HT1080 (cell line): Measurements from ENCODE around the gene C17orf50. TPM values are rescaled to one million over a fixed set of nuclear protein-coding genes. Genes with fewer than 3 reads are reported as not detected.

ENCODE experiments used
- DNase-seq: peaks from one replicate; pipeline ENCODE4 v3.0.0-alpha.2; 2015; ENCODE audit warnings: low read depth
- total RNA-seq: library from RNA; depleted of rRNA; stranded (reverse); fragments of >200 nt; shearing (Covaris generic); gene quantifications from 2 replicates; pipeline ENCODE4 v1.2.3, GENCODE V29; 2014

Gene C17orf50
- total RNA-seq, 1 experiment from 2014 or later, result not detected

DNA sequence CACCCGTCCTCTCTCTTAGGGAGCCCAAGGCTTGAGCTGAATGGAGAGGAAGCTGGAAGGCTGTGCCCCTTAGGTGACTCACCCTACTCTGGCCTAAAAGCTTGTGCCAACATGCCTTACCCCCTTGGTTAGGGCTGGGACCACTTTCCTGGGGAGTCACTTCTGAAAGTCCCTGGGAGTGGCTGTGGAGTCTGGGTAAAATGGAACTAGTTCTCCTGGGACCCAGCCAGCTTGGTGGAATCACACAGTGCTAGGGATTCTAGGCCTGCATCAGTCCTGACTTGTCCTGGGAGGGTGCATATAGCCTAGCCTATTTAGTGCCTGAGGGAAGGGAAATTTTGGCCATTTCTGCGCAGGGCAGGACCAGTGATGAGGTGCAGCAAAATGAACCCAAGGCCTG lies 24.2 kb downstream of the C17orf50 start:
- no peak for DNase-seq

DNA sequence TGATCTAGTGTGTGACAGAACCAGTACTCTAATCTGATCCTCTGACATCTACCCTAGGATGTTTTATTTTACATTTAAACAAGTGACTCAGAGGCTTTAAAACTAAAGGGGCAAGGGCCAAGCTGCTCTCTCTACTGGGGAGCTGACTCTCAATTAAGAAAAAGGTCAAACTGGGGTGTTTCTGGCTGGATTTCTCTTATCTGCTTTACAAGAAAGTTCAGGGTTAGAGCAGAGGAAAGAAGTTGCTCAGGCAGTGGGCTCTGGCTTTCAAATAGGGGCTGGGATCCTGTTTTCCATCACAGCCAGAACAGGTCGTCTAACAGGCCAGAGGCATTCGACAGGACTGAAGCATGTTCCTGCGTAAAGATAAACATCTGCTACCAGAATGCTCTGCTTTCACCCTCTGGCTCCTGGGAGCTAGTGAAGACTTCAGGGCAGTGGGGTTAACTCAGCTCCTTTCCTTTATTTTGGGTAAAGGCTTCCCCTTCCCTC lies 26.3 kb downstream of the C17orf50 start:
- no peak for DNase-seq

DNA sequence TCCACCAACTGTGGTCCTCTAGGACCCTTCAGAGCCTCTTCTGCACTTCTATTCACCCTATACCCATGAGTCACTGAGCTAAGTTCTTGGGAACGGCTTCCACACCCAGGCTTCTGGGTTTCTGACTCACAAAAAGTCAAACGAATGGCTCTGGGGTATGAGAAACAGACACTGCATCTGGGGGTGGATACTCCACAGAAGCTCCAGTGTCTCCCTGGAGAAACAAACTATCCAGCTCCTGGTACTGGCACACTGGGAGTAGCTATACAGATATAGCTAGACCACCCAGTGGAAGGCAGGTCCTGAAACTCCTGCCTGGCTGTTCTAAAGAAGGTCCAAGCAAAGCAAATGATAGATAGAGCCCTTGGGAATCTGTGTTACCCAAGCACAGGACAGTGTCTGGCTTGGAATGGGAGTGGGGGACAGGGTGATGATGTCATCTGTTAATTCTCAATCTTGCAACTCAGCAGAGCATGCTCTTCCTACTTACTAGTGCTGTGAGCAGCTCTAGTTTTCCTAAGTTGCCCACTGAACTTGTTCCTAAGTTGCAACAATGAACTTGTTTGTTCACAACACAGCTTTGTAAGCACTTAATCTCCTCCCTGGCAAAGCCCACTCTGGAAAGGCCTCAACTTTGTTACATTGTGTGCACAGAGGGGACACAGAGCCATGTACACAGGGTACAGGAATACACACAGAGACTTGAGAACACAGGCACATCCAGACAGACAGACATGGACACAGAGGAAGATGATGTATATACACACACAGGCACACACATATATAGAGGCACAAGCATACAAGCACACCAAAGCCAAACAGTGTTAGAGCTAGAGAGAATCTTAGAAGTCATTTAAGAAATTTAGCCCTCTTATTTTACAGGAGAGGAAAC lies 28.0 kb downstream of the C17orf50 start:
- DNase-seq, result peak; percentile 90

DNA sequence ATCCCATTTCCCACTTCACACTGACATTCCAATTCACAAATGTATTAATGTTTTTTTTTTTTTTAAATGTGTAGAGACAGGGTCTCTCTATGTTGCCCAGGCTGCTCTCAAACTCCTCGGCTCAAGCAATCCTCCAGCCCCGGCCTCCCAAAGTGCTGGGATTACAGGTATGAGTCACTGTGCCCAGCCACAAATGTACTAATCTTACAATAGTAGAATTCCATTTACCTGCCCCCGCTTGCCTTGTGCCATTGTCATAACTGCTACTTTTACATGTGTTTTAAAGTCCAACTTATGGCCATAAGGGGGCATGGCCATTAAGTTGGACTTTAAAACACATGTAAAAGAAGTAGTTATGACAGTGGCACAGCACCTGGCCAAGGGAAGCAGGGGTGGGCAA lies 30.2 kb downstream of the C17orf50 start:
- DNase-seq, result peak; percentile 50

DNA sequence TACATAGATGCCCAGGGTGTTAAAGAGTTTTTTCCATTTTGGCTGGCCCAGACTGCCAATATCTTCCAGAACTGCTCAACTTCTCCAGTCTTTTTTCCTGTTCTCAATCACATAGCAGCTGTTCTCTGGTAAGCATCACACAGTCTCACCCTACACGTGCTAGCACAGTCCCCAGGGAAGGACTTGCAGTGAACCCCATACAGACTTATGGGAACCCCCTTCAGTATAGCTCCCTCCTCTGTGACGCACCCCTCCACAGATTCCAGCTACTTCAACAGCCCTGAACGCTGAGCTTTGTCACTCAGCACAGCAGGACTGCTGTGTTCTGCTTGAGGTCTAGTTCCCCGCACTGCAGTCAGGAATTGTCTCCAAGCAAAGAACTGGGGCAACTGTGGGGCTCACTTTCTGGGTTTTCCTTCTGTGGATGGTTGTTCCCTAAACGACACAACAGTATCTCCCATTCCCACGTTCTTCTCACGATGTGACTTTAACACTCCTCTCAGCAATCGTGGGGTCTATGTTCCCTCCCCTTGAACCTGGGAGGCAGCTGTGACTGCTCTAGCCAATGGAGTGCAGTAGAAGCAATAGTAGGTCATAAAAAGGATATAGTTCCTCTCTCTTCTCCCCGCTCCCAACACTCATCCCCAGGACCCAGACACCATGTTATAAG lies 31.1 kb downstream of the C17orf50 start:
- DNase-seq, result no peak

DNA sequence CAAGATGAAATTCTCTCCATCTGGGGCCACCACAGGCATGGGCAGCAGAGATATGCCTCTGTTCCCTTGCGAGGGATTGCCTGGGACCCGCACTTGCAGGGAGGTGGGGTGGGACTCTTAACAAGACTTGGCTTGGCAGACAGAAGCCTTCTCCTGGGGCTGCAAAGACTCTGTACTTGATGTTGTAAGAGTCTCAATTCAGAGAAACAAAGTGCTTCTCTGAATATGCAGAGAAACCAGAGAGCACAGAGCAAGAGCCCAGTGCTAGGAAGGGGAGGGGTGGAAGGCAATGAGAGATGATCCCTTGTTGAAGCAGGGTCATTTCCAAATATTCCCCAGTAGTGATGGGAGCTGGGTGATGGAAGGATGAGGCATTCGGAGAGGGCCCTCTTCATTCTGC lies 32.6 kb downstream of the C17orf50 start:
- no peak for DNase-seq

DNA sequence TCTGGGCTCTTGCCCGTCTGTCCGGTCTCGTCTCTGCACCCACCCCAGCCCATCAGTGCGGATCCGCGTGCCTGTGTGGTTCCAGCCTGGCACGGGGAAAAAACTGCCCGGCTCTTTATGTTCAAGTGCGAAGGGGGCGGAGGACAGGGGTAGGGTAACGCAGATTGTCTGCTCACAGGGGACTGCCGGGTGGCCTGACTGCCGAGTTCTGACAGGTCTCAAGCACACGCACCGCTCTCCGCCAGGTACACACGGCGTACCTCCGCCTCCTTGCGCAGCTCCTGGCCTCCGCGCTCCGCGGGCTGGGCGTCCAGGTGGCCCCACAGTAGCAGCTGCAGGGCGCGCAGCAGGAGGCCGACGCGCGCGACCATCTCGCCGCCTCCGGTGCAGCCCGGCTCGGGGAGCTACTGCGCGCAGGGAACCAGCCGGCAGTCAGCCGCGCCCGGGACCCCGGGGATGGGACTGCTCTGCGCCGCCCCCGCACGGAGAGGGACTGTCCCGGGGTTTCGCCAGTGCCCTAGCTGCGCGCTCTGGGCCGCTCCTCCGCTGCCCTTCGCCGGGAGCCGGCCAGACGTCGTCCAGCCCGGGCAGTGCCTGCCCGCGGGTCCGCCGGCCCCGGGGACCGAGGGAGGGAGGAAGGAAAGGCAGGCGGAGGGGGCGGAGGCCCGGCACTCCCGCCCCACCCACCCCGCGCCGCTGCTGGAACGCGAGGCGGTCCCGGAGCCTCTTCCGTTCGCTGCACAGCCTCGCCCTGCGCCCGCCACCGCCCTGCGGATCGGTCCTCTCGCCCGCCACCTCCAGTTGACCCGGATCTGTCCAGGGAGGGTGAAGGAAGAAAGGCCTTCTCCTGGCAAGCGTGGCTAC lies 34.6 kb downstream of the C17orf50 start, which contains the start of gene MMP28:
TSS of gene MMP28 (minus strand) at position 635 of the 864 bp plus-strand sequence. CDS start at position 371, 264 bp downstream.
- DNase-seq, result no peak

DNA sequence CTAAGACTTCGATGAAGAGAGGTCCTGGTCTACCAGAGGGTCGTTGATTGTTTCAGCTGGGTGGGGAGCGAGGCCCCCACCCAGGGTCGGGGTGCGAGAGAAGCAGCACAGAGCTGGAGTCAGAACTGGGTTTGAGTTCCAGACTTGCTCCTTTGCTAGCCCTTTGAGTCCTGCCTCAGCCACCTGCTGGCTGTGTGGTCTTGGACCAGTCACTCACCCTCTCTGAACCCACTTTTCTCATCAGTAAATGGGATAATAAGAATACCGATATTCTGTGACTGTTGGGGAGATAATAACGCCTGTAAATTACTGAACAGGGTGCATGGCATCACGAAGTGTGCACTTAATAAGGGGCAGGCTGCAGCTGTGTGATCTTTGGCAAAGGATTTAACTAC lies 35.2 kb downstream of the C17orf50 start:
- no peak for DNase-seq

DNA sequence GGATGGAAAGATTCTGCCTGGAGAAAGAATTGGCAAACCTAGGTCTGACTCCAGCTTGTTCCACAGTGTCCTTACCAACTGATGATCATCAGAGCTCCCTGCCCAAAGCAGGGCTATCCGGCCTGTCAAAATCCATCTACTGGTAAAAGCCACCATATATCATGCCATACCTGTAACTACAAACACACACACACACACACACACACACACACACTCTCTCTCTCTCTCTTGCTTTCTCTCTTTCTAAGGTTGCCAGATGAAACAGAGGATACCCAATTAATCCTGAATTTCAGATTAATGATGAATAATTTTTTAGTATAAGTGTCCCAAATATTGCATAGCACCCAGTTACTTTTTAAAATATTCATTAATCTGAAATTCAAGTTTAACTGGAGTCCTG lies 36.3 kb downstream of the C17orf50 start:
- no peak for DNase-seq

DNA sequence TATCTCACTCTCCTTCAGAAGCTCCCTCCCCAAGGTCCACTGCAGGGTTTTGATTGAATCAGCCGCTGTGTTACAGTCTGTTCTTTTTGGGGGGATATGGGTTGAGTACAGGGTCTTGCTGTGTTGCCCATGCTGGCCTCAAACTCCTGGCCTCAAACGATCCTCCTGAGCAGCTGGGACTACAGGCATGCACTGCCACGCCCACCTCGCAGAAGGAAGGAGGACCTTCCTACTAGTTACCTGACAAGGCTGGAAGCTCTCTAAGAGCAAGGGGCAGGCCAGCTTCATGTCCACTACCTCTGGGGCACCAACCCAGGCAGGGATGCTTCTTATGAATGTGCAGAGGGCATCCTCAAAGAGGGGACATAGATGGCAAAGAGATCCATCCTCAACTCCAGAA lies 36.7 kb downstream of the C17orf50 start:
- DNase-seq, result no peak

DNA sequence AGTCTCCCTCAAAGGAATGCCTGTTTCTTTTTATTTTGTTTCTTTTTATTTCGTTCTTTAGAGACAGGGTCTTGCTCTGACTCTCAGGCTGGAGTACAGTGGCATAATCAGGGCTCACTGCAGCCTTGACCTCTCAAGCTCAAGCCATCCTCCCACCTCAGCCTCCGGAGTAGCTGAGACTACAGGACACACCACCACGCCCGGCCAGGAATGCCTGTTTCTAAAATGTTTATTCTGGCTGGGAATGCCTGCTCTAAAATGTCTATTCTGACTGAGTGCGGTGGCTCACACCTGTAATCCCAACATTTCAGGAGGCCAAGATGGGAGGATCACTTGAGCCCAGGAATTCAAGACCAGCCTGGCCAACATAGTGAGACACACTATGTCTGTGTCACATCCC lies 37.2 kb downstream of the C17orf50 start:
- no peak for DNase-seq

DNA sequence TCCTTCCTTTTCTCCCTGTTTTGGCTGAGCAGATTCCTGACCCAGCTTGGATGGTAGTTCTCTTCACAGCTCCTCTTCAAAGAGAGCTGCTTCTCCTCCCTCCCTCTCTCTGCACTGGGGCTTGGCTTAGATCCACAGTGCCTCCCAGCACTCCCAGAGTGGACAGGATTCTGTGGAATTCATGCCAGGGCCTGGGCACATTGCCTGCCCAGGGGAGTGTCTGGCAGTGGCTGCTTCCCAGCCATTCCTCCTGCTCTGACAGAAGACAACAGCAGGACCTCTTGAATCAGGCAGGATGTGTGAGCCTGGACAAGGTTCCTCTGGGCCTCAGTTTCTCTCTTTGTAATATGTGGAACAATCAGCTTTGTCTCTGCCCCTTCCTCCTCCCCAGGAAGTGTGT lies 39.3 kb downstream of the C17orf50 start:
- peak; percentile 30 for DNase-seq

DNA sequence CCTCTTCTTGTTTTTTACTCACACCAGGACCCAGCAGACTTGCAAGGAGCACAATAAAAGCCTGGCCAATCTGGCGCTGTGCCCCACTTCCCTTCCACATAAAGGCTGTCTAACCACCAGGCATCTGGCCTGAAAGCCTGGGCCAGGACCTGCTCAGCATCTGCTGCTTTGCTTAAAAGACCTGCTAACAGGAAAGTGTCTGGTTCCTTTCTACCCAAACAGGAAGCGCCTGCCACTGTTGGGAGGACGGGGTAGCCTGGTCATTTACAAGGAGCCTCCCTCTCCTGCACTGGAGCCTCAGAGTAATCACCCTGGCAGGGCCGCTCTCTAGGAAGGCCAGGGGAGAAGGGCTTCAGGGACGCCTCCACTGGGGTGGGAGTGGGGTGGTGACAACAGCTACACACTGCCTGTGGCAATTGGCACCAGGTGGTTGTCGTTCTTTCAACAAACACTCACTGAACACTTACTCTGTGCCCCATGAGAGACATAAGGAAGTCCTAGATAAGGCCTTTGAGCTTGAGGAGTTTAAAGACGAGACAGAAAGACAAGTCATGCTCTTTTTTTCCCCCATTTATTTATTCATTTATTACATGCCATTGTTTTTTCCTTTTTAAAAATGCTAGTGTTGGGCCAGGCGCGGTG lies 41.0 kb downstream of the C17orf50 start:
- DNase-seq, result peak; percentile 62

DNA sequence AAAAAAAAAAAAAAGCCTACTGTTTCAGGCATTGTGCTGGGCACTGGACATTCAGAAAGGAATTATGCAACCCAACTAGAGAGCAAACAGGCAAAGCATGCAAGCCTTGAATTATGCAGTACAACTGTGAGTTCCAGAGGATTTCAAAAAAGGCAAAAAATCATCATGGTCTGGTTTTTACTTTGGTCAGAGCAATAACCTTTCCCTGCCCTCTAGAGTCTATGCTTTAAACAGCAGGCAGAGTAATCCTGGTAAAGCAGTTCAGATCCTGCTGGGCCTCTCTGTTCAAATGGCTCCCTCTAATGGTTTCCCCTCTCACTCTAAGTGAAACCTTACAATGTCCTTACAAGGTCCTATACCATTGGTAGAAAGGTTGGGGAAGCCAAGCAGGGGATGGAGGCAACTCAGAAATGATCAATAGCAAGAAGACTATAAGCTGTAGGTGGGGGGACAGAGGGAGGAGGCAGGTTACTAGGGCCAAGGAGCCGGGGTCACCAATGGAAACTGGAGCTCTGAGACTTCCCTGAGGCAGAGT lies 44.0 kb downstream of the C17orf50 start:
- DNase-seq, result peak; percentile 87

DNA sequence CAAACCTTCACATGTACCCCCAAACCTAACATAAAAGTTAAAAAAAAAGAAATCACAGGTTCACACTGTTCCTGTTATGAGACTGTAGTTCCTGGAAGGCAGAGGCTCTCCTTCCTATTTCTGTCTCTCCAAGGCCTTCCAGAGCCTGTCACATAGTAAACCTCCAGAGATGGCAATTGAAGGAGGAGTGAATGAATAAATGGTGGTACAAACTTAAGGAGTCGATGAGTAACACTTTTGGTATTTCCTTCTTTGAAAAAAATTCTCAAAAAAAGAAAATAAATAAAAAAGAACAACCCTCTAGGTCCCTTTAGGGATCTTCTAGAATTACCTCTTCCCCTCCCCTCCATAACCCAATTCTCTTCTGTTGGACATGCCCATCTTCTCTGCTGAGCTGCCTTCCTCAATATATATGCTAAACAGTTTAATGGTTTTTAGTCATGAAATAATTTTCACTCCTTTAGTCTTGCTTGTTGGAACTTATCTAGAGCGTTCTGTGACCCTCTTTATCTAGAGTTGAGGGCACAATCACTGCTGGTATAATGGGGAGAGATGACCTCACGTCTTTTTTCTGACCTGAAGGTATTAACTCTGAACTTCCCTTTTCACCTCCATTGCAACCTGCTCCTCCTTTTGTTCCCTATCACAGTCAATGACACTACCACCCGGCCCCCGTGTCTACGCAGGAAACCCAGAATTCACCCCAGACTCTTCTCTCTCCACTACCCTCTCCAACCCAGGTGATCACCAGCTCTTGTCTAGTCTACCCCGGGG lies 46.9 kb downstream of the C17orf50 start:
- peak; percentile 81 for DNase-seq

DNA sequence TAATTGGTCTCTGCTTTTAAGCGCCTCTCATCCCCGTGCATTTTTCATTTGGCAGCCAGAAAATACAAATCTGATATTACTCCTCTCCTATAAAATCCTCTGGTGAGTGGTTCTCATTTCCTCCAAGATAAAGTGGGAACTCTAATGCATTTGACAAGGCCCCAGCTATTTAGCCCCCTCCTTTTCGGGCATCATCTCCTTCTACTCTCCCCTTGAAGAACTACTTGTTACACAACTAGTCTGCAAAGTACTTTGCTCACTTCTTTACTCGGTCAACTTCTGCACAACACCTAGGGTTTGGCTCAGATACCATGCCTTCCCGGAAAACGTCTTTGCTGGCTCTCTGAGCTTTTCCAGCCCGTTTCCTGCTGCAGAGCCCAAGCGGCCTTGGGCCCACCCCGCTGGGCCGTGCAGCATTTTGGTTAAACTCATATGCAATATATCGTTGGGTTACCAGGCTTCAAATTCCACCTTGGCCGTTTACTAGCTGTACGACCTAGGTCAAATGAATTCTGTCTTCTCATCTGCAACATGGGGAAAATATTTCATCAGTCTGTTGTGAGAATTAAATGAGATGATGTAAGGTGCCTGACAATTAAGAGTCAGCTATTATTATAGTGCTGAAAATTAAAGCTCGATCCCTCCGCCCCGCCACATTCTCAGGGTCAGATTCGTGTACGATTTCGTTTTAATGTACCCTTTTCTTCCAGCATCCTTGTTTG lies 47.7 kb downstream of the C17orf50 start:
- no peak for DNase-seq

DNA sequence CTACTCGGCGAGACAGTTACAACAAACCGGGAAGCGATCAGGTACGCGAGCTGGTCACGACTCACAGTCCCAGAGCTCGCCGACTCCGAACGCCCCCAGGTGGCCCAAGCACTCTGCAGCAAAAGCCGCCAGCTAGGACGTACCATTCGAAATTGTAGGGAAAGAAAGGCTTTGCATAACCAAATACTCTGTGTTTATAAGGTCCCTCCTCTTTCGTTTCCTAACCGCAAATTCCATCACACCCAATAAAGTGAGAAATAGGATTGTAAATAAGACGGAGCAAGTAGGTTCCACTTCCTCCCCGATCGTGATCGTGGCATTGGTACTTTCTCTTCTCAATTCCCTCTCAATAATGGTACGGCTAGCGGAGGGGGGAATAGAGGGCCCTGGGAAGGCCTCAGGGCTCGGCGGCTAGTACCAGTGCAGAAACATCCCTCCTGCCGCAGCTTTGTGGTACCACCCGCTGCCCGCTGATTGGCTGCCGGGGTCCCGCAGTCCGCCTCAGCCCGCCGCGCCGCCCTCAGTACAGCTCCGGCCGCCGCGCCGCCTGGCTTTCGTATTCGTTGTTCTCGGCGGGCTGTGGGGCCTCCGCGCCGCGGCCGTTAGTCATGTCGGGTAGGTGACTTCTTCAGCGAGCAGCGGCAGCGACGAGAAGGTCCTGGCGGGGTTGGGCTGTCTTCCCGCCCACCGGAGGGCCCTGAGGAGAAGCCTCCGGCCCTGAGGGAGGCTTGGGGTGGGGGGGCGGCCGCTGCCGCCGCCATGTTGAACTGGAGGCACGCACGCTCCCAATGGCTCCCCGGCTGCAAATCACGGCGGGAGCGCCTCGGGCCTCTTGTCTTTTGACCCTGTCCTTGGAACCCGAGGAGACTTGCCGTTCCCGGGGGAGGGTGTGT lies 48.5 kb downstream of the C17orf50 start, which contains the start of gene TAF15:
TSS of gene TAF15 (plus strand) at position 523 of the 893 bp plus-strand sequence. CDS start at position 609, 86 bp downstream.
- DNase-seq, result peak; percentile 97

DNA sequence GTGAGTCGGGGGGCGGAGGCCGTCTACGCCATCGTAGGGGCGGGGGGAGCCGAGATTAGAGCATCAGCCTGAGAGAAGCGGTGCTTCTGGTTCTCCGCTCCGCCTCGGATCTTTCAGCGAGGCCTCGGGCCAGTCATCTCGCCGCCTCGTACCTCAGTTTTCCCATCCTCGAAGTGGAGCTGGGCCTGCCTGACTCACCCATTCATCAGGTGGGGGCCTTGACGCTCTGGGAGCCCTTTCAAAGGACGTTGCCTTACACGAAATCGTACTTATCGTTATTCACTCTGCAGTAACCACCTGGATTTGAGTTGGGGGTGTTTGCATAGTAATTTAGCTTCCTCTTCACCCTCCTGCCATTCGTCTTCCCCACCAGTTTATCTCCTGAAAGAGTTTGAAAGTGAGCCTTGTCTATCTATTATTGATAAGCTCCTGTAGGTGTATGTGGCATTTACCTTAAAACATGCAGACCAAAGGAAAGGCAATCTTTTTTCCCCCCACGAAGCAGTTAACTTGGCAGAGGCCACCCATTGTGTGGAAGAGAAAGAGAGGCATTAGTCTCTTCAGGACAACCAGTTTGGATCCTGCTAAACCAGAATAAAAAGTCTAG lies 49.3 kb downstream of the C17orf50 start:
- DNase-seq, result peak; percentile 25
